8988T (cell line): ENCODE measurements around the gene ADAM33.

Experiments
- DNase-seq: peaks from one replicate; pipeline ENCODE4 v3.0.0; 2011

The ADAM33 gene

DNA sequence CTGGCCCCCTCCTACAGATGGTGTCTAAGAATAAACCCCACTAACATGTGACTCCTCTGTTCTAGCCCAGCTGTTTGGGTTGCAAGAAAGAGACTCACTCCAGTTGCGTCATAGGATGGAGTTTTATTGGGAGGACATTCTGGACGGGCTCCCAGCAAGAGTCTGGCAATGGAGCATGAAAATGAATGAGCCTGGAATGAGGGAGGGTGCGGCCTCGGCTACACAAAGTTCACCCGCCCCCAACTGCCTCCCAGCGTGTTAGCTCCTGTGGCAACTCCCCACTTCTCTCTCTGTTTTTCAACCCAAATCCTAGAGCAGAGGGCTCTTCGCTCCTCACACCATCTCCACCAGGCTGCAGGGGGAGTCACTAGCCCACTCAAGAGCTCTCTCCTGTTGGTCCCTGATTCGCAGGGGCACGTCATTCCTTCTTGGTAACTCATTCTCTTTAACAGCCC, 5.1 kb upstream of the ADAM33 start:
- DNase-seq = no peak

DNA sequence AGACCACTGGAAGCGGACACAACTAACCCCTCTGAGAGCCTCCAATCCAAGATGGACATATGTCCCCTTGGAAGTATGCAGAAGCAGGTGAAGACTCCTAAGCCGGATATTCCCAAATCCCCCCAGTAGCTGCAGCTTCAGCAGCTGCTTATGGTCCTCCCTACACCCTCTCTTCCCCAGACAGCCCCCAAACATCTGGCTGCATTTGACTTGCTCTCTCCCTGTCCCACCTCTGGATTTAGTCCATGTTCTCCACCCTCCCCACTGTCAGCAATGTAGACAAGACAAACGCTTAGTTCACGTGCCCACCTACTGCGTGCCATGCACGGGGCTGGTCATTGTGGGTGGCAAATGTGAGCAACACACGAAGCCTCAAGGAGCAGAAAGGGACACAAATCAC, 4.6 kb upstream of the ADAM33 start:
- no peak for DNase-seq

DNA sequence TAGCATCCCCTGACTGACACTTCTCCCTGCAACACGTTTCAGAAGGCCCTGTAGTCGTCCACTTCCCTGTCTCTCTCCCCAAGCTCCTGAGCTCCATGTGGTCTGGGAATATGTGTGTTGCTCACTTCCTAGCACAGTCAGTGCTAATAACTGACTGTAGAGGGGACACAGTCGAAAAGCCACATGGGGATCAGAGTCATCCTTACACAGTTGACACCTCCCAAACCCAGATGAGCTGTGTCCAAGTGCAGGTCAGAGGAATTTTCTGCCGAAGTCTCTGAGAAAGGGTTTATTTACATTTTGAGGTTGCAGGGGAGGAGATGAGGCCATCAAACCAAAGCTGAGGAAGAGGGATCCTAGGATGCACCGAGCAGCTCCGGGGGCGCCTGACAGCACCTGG, 3.5 kb upstream of the ADAM33 start:
- no peak for DNase-seq

DNA sequence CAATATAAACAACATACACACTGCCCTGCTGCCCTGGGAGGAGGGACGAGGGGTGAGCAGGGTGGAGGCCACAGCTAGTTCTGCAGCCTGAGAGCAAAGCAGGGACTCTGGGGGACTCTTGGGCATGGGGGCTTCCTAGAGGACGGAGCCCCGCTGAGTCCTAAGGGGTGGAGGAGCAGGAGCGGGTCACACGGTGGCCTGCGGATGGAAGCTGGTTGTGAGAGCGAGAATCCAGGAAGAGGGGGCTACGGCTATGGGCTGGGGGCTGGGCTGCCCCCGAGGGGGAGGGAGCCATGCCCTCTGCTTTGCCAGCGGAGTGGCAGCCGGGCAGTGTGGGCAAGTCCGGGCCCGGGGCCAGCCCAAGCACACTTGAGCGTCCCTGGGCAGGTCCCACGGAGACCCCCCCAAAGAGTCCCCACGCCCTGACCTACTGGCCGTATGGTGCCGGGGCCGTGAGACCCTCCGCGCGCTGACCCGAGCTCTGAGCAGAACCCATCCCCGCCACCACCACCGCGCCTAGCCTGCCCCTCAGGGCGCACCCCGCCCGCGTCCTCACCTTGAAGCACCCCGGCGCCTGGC, 369 bp downstream of the ADAM33 start:
- DNase-seq = no peak

DNA sequence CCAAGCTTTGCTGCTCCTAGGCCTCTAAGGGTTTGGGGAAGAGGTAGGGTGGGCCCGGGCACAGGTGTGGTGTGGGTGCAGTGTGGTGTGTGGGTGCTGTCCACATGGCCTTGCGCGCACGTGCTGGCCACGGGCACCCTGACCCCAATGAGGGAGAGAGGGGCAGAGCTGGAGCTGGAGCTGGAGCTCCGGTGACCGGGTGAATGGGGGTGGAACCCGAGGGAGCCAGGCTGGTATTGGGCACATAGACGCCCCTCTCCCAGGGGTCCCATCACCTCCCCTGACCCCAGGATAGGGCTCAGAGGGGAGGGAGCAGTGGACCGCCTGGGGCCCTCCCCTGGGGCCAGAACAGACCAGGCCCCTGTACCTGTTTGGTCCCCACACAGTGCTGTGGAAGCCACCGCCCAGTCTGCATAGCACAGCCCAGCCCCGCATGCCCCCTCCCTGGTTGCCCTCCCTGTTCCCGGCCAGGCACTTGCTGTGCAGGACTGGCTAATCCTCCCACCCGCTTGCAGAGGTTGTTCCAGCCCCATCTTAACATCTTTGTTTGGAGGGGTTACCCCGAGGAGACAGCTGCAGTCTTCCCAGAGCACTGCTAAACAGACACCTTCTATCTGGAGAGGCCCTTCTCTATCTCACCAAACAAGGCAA, 984 bp downstream of the ADAM33 start:
- DNase-seq = no peak

DNA sequence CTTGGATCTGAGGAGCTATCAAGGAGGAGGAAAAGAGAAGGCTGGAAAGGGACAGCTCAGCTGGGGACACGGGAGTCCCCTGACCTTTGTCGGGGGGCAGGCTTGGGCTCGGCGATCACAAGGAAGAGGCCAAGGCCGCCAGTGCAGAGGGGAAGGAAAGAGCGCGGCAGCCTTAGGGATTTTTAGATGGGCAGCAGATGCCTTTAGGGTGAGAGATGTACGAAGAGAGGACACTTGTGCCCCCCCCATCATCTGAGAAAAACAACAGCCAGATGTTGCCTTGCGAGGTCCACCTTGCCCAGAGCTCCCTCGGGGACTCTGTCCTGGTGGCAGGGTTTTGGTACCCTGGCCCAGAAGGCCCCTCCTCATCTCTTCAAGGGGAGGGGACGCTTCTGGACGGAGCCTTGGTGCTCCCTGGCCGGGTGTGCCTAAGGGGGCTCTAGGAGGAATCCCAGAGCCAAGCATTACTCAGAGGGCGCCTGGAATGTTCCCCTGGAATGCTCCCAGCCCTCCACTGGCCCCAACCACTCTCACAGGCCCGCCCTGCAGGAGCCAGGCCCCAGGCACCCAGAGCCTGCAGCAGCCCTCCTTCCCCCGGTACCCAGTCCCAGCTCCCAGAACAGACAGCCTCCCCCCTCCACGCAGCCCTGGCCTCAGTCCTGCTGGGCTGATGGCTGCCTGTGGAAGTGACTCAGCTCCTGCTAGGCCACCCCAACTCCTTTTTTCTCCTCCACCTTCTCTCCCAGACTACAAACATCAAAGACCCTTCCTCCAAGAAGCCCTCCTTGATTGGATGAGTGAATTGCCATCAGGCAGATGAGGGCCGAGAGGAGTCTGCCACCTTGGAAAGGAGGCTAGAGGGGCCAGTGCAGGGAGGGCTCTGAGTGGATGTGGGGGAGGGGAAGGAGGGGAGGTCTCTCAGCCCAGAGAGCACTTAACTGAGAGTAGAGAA, 1.8 kb downstream of the ADAM33 start:
- DNase-seq = peak; percentile 49

DNA sequence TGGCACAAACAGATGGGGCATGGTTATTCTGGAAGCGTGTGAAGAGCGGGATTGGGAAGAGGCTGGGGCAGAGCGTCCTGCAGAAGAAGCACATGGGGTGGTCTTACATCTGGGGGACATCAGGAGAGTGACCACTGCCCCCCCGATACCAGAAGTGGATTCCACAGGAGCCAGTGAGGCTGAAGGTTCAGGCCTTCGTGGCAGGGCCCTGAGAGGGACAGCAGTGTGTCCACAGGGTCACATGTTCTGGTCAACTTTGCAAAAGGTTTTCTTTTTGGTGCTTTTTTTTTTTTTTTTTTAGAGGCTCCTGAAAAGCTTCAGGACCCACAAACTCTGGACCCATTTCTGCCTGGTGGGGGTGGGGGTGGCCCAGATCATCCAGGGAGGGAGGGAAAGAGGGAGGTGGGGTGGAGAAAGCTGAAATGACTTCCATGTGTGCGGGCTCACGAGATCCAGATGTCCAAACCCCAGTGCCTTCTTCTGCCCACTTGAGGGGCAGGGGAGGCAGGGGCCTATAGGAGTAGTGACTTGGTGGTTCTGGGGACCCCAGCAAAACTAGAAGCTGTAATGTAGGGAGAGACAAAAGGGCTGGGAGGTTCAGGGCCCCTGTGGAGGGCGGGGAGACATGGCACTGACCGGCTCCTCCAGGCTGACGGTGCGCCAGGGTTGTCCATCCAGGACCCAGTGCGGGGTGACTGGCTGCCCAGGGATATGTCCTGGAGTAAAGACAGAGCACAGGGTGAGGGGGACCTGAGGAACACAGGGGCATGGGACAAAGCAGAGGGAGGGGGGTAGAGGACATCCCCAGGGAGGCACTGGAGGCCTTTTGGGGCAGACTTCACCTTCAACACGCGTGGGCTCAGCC, 2.7 kb downstream of the ADAM33 start:
- DNase-seq = no peak

DNA sequence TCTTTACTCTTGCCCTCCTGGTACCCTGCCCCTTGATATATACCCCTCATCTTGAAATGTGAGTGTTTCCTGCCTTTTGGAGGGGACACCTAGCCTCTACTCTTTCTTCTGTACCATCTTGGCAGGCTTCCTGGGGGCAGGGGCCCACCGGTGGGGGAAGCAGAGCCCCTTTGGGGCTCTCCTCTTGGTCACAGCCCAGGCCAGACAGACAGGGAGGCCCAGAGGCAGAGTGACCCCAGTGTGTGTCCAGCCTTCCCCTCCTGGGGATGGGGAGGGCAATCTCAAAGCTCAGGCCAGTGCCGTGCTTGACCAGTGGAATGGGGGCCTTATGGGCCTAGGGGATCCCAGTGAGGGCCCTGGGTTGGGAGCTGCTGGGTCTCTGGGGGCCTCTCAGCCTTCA, 3.6 kb downstream of the ADAM33 start:
- no peak for DNase-seq

DNA sequence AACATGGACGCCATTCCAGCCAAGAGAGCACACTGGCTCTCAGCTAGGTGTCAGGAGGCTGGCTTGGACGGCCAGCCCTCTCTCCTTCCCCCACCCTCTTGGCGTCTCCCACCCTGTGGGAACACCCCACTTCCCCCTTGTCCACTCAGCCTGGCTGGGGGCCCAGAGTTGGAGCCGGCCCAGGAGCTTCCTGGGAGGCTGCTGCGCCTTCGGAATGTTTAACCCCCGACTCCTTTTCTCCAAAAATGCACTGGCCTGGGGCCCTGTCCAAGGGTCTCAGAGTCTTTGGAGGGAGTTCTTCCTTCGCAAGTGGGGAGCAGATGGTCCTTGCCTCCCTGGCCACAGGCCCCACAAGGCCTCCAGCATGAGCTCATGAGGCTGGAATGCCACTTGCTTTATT, 4.1 kb downstream of the ADAM33 start:
- no peak for DNase-seq

DNA sequence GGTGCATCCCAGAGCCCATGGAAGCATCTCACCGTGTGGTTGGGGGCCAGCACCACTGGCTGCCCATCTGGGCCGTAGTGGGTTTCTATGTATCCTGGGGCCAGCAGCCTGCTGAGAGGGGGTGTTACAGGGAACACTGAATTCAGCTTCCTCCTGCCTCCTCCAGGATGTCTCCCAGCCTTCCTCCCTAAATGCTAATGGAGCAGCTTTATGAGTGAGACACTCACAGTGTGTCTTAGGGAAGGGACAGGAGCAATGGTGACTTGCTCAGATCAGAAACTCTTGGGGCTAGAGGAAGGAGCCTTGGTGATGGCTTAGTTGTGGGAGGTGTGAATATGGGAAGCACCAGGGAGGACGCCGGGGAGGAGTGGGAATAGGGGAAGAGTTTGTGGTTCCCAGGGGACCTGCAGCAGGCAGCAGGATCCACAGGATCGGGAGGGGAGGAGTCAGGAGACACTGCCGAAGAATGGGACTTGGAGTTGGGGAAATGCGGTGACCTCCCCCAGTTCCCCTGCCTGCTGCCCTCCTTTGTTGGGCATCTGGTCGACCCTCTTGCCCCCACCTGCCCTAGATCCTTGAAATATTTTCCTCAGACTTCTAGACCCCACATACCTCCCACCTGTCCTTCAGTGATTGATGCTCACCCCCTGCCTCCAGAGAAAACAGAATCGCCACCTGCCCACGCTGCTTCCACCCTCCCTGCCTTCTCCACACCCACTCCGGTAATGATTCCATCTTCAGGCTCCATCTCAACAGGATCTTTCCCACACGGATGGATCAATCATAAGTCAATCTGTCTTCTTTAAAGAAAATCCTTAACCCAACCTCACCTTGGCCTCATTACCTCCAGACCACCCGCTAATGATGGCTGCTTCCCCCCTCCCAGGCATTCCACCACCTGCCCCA, 6.6 kb downstream of the ADAM33 start:
- peak; percentile 49 for DNase-seq

DNA sequence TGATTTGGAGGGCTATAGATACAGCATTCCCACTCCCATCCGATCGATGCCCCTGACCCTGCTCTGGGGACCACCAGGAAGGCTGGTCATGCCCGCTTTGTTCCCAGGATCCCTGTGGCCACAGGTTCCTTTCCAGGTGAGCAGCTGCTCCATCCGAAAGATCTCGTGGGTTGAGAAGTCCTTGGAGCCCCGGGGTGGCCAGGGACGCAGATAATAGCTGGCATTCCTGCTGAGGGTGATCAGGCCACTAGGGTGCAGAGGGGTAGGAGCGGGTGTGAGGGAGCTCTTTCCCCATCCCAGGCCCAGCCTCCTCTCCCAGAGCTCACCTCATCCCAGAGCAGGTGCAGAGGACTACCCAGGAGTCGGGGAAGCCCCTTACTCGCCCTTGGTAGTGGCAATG, 7.4 kb downstream of the ADAM33 start:
- peak; percentile 76 for DNase-seq

DNA sequence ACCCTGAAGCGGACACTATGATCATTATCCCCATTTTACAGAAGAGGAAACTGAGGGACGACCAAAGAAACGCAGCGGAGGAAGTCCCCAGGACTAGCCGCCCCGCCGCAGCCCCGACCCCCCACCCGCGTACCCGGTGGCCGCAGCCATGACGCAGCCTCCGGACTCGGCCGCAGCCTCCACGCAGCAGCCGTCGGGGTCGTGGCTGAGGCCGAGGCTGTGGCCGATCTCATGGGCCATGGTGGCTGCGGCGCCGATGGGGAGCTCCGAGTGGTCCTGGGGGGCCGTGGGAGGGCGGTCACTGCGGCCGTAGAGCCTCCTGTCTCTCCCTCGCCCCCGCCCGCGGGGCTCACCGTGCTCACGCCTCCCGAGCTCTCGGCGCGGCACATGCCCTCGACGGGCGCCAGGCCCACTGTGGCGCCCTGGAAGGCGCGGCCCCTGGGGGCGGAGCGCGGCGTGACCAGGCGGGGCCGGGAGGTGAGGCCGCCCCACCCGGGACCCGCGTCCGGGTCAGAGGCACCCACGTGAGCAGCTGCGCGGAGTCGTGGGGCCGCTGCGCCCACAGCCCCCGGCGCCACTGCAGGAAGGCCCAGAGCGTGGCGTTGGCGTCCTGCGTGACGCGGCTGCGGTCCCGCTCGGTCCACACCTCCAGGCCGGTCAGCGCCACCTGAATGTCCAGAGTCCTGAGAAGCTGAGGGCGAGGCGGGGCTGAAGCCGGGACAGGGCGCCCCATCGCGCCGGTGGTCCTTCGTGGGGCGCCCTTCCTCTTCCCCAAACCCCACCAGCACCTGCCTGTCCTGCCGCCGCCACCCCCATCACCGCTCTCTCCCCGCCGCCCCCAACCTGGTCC, 8.4 kb downstream of the ADAM33 start:
- DNase-seq = no peak

DNA sequence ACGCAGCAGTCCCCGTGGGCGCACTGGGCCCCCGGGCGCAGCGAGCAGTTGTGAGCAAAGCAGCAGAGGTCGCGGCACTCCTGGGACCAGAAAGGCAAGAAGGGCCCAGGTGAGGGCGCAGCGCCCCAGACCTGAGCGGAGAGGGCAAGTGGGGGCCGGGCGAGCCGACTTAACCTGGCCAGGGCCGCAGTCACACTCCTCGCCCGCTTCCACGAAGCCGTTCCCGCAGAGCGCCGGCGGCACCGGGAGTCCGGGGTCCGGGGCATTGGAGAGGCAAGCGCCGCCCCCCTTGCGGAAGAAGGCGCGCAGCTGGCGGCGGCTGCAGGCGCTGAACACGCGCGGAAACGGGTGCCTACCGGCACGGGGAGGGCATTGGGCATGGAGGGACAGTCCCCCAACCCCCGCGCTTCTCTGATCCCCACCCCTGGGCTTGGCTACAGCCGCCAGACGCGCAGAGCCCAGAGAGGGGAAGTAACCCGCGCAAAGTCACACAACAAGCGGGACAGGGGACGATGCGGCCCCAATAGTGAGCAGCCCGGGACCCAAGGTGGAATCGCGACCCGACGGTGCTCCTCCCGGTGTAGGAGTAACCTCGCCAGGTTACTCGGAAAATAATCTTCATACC, 9.2 kb downstream of the ADAM33 start:
- no peak for DNase-seq

DNA sequence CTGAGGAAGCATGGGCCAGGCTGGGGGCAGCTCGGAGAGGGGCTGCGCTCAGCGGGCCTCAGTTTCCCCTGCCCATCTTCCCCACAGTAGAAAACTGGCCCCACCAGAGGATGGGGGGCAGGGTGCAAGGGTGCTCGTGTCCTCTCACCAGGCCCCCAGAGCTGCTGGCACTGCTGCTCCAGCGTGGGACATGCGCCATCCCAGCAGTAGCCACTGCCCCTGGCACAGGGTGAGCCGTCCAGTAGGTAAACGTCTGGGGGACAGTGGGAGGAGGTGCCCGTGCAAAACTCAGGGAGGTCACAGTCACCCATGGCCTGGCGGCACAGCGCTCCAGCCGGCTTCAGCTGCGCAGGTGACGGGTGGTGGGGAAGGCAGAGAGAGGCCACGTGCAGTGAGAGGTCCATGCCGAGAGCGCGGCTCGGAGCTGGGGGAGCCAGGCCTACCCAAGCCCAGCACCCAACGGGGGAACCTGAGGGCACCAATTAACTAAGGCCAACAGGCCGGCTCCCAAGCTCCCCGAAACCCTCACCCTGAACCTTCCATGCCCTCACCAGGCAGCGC, 9.7 kb downstream of the ADAM33 start:
- no peak for DNase-seq

DNA sequence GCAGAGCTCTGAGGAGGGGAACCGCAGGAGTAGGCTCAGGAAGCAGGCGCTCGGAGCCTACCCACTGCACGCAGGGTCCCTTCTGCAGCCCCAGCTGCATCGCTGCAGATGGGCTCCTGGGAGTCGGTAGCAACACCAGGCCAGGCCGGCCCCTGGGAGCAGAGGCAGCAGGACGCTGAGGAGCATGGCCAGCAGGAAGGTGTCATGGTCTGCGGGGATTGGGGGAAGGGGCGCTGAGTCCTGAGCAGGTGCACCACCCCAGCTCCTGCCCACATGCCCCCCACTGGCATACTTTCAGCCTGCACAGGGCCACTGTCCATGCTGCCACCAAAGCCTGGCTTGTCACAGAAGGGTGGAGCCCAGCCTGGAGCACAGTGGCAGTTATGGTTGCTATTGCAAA, 10.9 kb downstream of the ADAM33 start:
- DNase-seq = no peak

DNA sequence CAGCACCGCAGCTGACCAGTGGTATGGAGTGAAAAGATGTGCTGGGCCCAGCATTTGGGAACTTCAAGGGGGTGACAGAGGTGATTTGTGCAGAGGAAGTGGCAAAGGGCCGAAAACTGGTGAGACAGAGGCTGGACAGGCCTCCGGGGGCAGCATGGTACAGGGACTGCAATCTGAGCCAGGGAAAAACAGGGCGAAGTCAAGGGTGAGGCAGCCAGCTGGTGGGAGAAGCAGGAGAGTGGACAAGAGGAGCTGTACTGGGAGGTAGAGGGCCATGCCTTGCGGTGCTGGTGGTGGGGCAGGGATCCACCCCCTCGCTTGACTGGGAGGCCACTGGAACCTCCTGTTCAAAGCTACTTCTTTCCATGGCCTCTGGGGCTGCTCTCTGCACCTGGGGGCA, 11.3 kb downstream of the ADAM33 start:
- DNase-seq = no peak

DNA sequence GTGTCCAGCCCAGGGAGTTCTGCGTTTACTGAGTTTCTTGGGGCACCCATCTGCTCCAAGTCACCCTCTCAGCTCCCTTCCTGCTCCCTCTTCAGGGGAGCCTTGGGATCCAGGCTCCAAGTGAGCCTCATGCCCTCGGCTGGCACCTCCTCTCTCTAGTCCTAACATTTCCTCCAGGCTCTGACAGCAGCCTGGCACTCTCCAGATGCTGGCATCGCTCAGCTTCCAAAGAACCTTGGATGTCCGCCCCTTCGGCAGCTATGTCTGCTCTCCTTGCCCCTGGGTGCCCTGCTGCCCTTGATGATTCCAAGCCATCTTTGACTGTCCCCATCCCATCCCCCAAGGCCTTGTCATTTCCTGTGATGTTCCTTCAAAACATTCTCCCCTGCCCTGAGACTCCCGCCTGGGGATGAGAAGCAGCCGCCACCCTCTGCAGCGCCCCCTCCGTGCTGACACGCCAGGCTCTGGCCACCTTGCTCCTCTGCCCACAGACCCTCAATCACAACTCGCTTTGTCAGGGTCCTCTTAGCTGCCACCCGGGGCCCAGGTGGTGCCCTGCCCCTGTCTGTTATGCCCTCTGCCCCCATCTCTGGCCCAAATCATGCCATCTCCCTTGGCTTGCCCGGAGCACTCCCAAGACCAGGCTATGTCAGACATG, 12.0 kb downstream of the ADAM33 start:
- DNase-seq = no peak

DNA sequence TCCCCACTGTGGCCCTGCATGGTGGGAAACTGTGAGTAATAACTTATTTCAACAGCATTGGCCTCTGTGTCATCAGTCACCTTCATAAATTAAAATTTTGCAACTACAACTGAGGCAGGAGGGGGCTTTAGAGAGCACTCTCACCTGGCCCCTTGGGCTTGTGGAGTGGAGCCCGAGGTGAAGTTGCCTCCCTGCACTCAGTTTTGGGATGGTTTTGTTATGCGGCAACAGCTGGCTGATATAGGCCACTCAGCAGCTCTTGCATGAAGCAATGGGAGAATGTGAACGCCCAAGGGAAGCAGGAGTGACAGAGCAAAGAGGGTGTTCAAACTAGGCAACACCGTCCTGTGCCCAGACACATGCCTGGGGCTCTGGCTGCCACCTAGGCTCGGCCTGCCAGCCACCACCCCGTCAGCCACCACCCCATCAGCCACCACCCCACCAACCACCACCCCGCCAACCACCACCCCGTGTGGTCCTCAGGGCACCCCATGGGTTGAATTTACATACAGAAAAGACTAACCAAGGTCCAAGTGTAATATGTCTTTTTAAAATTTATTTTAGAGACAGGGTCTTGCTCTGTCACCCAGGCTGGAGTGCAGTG, 14.3 kb downstream of the ADAM33 start:
- no peak for DNase-seq

DNA sequence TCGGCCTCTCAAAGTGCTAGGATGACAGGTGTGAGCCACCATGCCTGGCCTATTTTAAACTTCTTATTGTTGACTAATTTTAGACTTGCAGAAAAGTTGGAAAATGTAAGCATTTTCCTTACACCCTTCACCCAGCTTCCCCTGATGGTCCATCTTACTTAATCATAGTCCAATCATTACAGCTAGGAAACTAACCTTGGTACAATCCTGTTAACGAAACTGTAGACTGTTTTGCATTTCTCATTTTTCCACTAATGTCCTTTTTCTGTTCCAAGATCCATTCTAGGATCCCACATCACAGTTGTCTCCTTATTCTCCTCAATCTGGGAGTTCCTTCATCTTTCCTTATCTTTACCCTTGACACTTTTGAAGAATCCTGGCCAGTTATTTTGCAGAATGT, 18.0 kb downstream of the ADAM33 start:
- no peak for DNase-seq
